CD4-positive, alpha-beta T cell (primary cell): ENCODE measurements around the gene CDC42BPG. TPM values are rescaled to one million over a fixed set of nuclear protein-coding genes. Genes with fewer than 3 reads are reported as not detected.

Experiments used
- ATAC-seq: fragments of 200-7000 bp; cut with Tn5 transposase; one replicate; pipeline ENCODE4 v1.10.0; 2022; ENCODE audit warnings: mild to moderate bottlenecking; ENCODE audit not compliant: poor library complexity
- CTCF ChIA-PET: fragments of 350-600 bp; sonication (Branson Sonifier 250); formaldehyde crosslinking; loops from one replicate; lab custom pipeline; 2021; ENCODE audit warnings: antibody characterized with exemption, inconsistent platforms; lab: Charles Lee
- POLR2A ChIA-PET: fragments of 350-600 bp; sonication (Branson Sonifier 250); formaldehyde crosslinking; loops from one replicate; lab custom pipeline; 2021; ENCODE audit warnings: antibody characterized with exemption, inconsistent platforms; lab: Charles Lee
- DNase-seq, 14 experiments: peaks; one replicate each; pipeline ENCODE4 v3.0.0-alpha.2; 2013 to 2020; ENCODE audit warnings: mixed read lengths in 2 of 14
- H3K27ac ChIP-seq, 2 donors: one replicate each; pipeline versions ENCODE4 v1.5.1 to v1.7.0; 2013; ENCODE audit warnings: low read length in 2 of 2, low read depth in 1 of 2, mild to moderate bottlenecking in 1 of 2
- H3K27me3 ChIP-seq, 2 experiments: 1 replicate in 1 of 2; 2 replicates in 1 of 2; pipeline versions ENCODE4 v1.6.1 to v1.7.0; 2013; ENCODE audit warnings: low read length in 2 of 2, control low read depth in 1 of 2, mild to moderate bottlenecking in 1 of 2, moderate library complexity in 1 of 2; ENCODE audit not compliant: insufficient read depth in 2 of 2, control insufficient read depth in 1 of 2
- H3K36me3 ChIP-seq: one replicate; pipeline ENCODE4 v1.6.1; 2013; ENCODE audit warnings: low read length, control low read depth; ENCODE audit not compliant: insufficient read depth
- H3K4me1 ChIP-seq: one replicate; pipeline ENCODE4 v1.6.1; 2013; ENCODE audit warnings: low read length, control low read depth; ENCODE audit not compliant: insufficient read depth
- H3K4me3 ChIP-seq: one replicate; pipeline ENCODE4 v1.5.1; 2013; ENCODE audit warnings: mild to moderate bottlenecking, low read length, moderate library complexity
- H3K9me3 ChIP-seq, 2 experiments: 1 replicate in 1 of 2; 2 replicates in 1 of 2; pipeline versions ENCODE4 v1.6.1 to v1.7.0; 2013; ENCODE audit warnings: low read length in 2 of 2, mild to moderate bottlenecking in 2 of 2, control low read depth in 1 of 2, moderate library complexity in 1 of 2; ENCODE audit not compliant: control insufficient read depth in 1 of 2, insufficient read depth in 1 of 2
- H3K27ac Mint-ChIP-seq: one replicate; pipeline ENCODE4 v1.8.0; 2020; ENCODE audit warnings: mixed read lengths
- H3K27me3 Mint-ChIP-seq: one replicate; pipeline ENCODE4 v1.8.0; 2021; ENCODE audit warnings: mixed read lengths
- H3K36me3 Mint-ChIP-seq: one replicate; pipeline ENCODE4 v1.8.0; 2021; ENCODE audit warnings: low read depth, mixed read lengths
- H3K4me1 Mint-ChIP-seq: one replicate; pipeline ENCODE4 v1.8.0; 2021; ENCODE audit warnings: low read depth, mixed read lengths
- H3K4me3 Mint-ChIP-seq: one replicate; pipeline ENCODE4 v1.8.0; 2020; ENCODE audit warnings: mild to moderate bottlenecking, mixed read lengths
- H3K9me3 Mint-ChIP-seq: one replicate; pipeline ENCODE4 v1.8.0; 2020; ENCODE audit warnings: mixed read lengths
- CTCF ChIP-seq: fragments of 200-600 bp; IDR thresholded peaks from one replicate; pipeline ENCODE4 v1.8.0; 2022; ENCODE audit warnings: antibody characterized with exemption, mild to moderate bottlenecking
- intact Hi-C, 2 experiments: fragments of 100-400 bp; cut with DNase I in 1 of 2; cut with micrococcal nuclease in 1 of 2; formaldehyde crosslinking; loops; one replicate each; pipeline versions ENCODE4 v1.15.1 to v1.9.0; 2023 to 2025; cut with DNase I, micrococcal nuclease
- total RNA-seq, 174 experiments: library from RNA in 2 of 174; stranded (reverse) in 2 of 174; gene quantifications; one replicate each; pipeline ENCODE4 v1.2.3 and lab custom pipeline; 2021 to 2026

The CDC42BPG gene
- total RNA-seq, 2 experiments from 2014 or later = 6.9 to 9.7 TPM

DNA sequence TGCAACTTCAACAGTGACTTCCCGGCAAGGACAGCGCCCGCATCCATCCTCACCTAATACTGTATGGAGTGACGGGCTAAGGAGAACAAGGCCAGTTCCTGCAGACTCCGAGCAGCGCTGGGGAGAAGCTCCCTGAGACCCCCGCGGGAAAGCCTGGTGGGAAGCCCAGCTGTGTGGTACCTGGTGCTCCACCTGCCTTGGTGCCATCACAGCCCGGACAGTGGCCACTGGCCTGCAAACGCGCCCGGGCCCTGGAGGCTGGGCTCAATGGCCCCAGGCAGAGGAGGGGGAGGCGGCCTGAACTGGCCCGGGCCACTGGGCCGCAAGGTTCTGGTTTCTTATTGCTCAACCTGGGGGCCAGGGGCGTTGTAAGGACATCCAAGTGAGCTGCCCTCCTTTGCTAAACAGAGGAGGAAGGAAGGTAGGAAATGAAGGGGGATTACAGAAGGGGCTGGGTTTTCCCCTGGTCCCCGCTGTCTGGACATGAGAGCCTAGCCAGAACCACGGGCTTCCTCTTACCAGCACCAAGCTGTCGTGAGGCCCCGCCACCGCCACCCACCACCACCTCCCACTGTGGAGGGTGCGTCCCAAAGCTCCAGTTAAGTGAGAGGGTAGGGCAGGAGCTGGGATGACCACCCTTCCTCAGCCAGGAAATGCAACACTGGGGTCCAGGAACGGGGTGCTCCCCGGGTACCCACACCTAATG lies 8.5 kb upstream of the CDC42BPG start:
- Mint-ChIP-seq H3K4me1 (peaks cover 90% of the 10 kb centered on the region), H3K27ac (peak overlapping the region; percentile 81), H3K9me3 (no peaks in the 10 kb centered on the region), H3K27me3 (no peaks in the 10 kb centered on the region), H3K4me3 (peak overlapping the region; percentile 66), H3K36me3 (peaks cover 63% of the 10 kb centered on the region)
- Histone ChIP-seq H3K9me3 (no peaks in the 10 kb centered on the region), H3K4me1 (peaks cover 100% of the 10 kb centered on the region), H3K4me3 (no peak overlapping the region), H3K27ac (peak overlapping the region; percentile 76 to 81), H3K36me3 (peaks cover 57% of the 10 kb centered on the region), H3K27me3 (no peaks in the 10 kb centered on the region)
- intact Hi-C loops = loop anchor here in 1 of 2 experiments (1.0 kb wide), 1 partner anchor 15 kb away; no protein-coding TSS in a partner anchor
- CTCF ChIA-PET = interaction anchor here (1.5 to 12.7 kb wide), 6 partner anchors 8 to 41 kb away, joined by 4 to 136 read pairs (median 6); partner anchors contain the start of gene EHD1
- POLR2A ChIA-PET = interaction anchor here (0.7 to 27.2 kb wide), 8 partner anchors 11 to 188 kb away, joined by 3 to 767 read pairs (median 5); partner anchors contain the start of genes EHD1, PPP2R5B, SAC3D1 and SF1
- DNase-seq = peak in 2 of 14 experiments; percentile 60 to 74
- TF ChIP-seq CTCF = no peak
- ATAC-seq = no peak

- ChIA-PET POLR2A (interaction anchor here (0.7 to 27.2 kb wide), 5 partner anchors 12 to 245 kb away, joined by 3 to 767 read pairs (median 3); partner anchors contain the start of genes EHD1, SF1 and VPS51), CTCF (interaction anchor here (1.5 to 12.7 kb wide), 6 partner anchors 10 to 42 kb away, joined by 4 to 136 read pairs (median 7); partner anchors contain the start of gene EHD1)
- Histone ChIP-seq H3K27ac (peak overlapping the region; percentile 76 to 81), H3K9me3 (no peaks in the 10 kb centered on the region), H3K4me1 (peaks cover 100% of the 10 kb centered on the region), H3K4me3 (no peak overlapping the region), H3K27me3 (no peaks in the 10 kb centered on the region), H3K36me3 (peaks cover 48% of the 10 kb centered on the region)
- Mint-ChIP-seq H3K27ac (peak overlapping the region; percentile 81), H3K27me3 (no peaks in the 10 kb centered on the region), H3K4me1 (peaks cover 93% of the 10 kb centered on the region), H3K36me3 (peaks cover 58% of the 10 kb centered on the region), H3K9me3 (no peaks in the 10 kb centered on the region), H3K4me3 (peak overlapping the region; percentile 65)
- TF ChIP-seq CTCF = no peak
- ATAC-seq = no peak
- DNase-seq = peak in 4 of 14 experiments; percentile 38 to 53 (median 42)
- intact Hi-C loops = loop anchor here in 1 of 2 experiments (1.0 kb wide), 1 partner anchor 7 kb away; no protein-coding TSS in a partner anchor
Measured at GRCh38 chr11:64851831-64852351, 7.4 kb upstream of the CDC42BPG start.

GRCh38 chr11:64850979-64851567 lies 6.6 kb upstream of the CDC42BPG start:
- Mint-ChIP-seq H3K36me3 (peaks cover 50% of the 10 kb centered on the region), H3K4me3 (peak overlapping the region; percentile 9), H3K4me1 (peaks cover 87% of the 10 kb centered on the region), H3K27ac (peak overlapping the region; percentile 81), H3K27me3 (no peaks in the 10 kb centered on the region), H3K9me3 (no peaks in the 10 kb centered on the region)
- H3K4me3 ChIP-seq = no peak overlapping the region
- no peaks in the 10 kb centered on the region for H3K9me3 ChIP-seq
- ATAC-seq (peak; percentile 32), DNase-seq (peak in 6 of 14 experiments; percentile 38 to 86 (median 64))
- POLR2A ChIA-PET = interaction anchor here (0.6 to 27.2 kb wide), 7 partner anchors 13 to 245 kb away, joined by 3 to 767 read pairs (median 3); partner anchors contain the start of genes EHD1, SF1 and VPS51
- CTCF ChIA-PET = interaction anchor here (1.5 to 12.7 kb wide), 5 partner anchors 10 to 36 kb away, joined by 4 to 136 read pairs (median 8); partner anchors contain the start of gene EHD1
- H3K27me3 ChIP-seq = no peaks in the 10 kb centered on the region
- TF ChIP-seq CTCF = no peak
- peaks cover 95% of the 10 kb centered on the region for H3K4me1 ChIP-seq
- peak overlapping the region; percentile 76 to 81 for H3K27ac ChIP-seq
- peaks cover 40% of the 10 kb centered on the region for H3K36me3 ChIP-seq
- intact Hi-C loops = loop anchor here in 1 of 2 experiments (1.0 kb wide), 1 partner anchor 8 kb away; no protein-coding TSS in a partner anchor
